Bronchial epithelial cell (primary cell): ENCODE measurements around the gene RC3H2. TPM values are rescaled to one million over a fixed set of nuclear protein-coding genes. Genes with fewer than 3 reads are reported as not detected.
"Not testable (repeated sequence)": the region's sequence is repeated elsewhere in the genome, so short reads cannot be mapped to it uniquely, and the experiment has no call there.

ENCODE experiments used
- DNase-seq: peaks from one replicate; pipeline ENCODE4 v3.0.0-alpha.2; 2010; ENCODE audit warnings: low read depth
- FAIRE-seq: peaks from 2 replicates; lab custom pipeline; 2011; peaks lifted over from hg19 to GRCh38; lab: Jason Lieb, UNC
- H3K27me3 ChIP-seq: 2 replicates; pipeline ENCODE4 v1.5.1; 2011; ENCODE audit warnings: low read length; ENCODE audit not compliant: control insufficient read depth, insufficient read depth
- H3K36me3 ChIP-seq: 2 replicates; pipeline ENCODE4 v1.5.1; 2011; ENCODE audit warnings: low read length; ENCODE audit not compliant: control insufficient read depth, insufficient read depth
- H3K4me3 ChIP-seq: 2 replicates; pipeline ENCODE4 v1.5.1; 2011; ENCODE audit warnings: mild to moderate bottlenecking, low read depth, low read length, control low read depth
- CTCF ChIP-seq: IDR thresholded peaks from 2 replicates; pipeline ENCODE4 v1.5.1; 2011; ENCODE audit warnings: mild to moderate bottlenecking, moderate library complexity, low read length, control low read depth, inconsistent platforms; ENCODE audit not compliant: insufficient read depth, severe bottlenecking
- total RNA-seq: library from RNA; depleted of rRNA; stranded (reverse); fragments of >200 nt; gene quantifications from 2 replicates; pipeline ENCODE4 v1.2.1, GENCODE V29; 2014

The RC3H2 gene
- total RNA-seq, 1 donor from 2014 or later, result 43.2 TPM

GRCh38 chr9:122815544-122815943, 89.6 kb downstream of the RC3H2 start:
- Histone ChIP-seq H3K36me3 (peaks cover 2% of the 10 kb centered on the region), H3K4me3 (no peak overlapping the region), H3K27me3 (no peaks in the 10 kb centered on the region)
- no peak for FAIRE-seq
- DNase-seq, result peak; percentile 43
- TF ChIP-seq CTCF, result no peak

GRCh38 chr9:122814545-122814944, 90.6 kb downstream of the RC3H2 start:
- Histone ChIP-seq H3K36me3 (no peaks in the 10 kb centered on the region), H3K27me3 (no peaks in the 10 kb centered on the region), H3K4me3 (no peak overlapping the region)
- FAIRE-seq (no peak), DNase-seq (no peak)
- no peak for TF ChIP-seq CTCF

- no peak for TF ChIP-seq CTCF
- no peaks in the 10 kb centered on the region for H3K27me3 ChIP-seq
- H3K4me3 ChIP-seq, result no peak overlapping the region
- H3K36me3 ChIP-seq, result no peaks in the 10 kb centered on the region
- no peak for DNase-seq
- no peak for FAIRE-seq
These were observed 92.4 kb downstream of the RC3H2 start for GRCh38 chr9:122812736-122813135.

- DNase-seq, result peak; percentile 67
- H3K36me3 ChIP-seq, result no peaks in the 10 kb centered on the region
- peak; percentile 54 for TF ChIP-seq CTCF
- H3K27me3 ChIP-seq, result no peaks in the 10 kb centered on the region
- FAIRE-seq, result peak; percentile 52
- H3K4me3 ChIP-seq, result no peak overlapping the region
These were observed 94.7 kb downstream of the RC3H2 start for GRCh38 chr9:122810306-122810946.

GRCh38 chr9:122809261-122809660, 95.9 kb downstream of the RC3H2 start:
- H3K36me3 ChIP-seq, H3K4me3 ChIP-seq, H3K27me3 ChIP-seq, FAIRE-seq: not testable (repeated sequence)
- peak; percentile 53 for DNase-seq

GRCh38 chr9:122808141-122808540, 97.0 kb downstream of the RC3H2 start:
- Histone ChIP-seq H3K27me3 (no peaks in the 10 kb centered on the region), H3K4me3 (no peak overlapping the region), H3K36me3 (no peaks in the 10 kb centered on the region)
- TF ChIP-seq CTCF, result no peak
- FAIRE-seq (no peak), DNase-seq (no peak)
